A549 (cell line): ENCODE data around the gene GPRIN2. TPM values are rescaled to one million over a fixed set of nuclear protein-coding genes. Genes with fewer than 3 reads are reported as not detected.
A peak's percentile ranks its signal among the peaks of the same experiment; 100 is the strongest.
"Not testable (repeated sequence)": the region's sequence is repeated elsewhere in the genome, so short reads cannot be mapped to it uniquely, and the experiment has no call there.

Experiments used
- ATAC-seq, 2 experiments: fragments of 200-7000 bp in 1 of 2; fragments of >200 bp in 1 of 2; cut with Nextera tagmentation in 1 of 2; cut with Tn5 transposase in 1 of 2; 3 replicates each; pipeline versions ENCODE4 v1.8.0 to v1.9.1; 2018 to 2020; ENCODE audit warnings: mild to moderate bottlenecking in 1 of 2, moderate library complexity in 1 of 2
- CTCF ChIA-PET: fragments of 300-600 bp; sonication (Branson Sonifier 250); formaldehyde crosslinking; extraction: SDS; loops from one replicate; lab custom pipeline; 2021; ENCODE audit warnings: antibody characterized with exemption, inconsistent platforms; lab: Yijun Ruan, JAX
- POLR2A ChIA-PET: fragments of 350-600 bp; formaldehyde crosslinking; extraction: SDS; loops from one replicate; lab custom pipeline; 2021; ENCODE audit warnings: antibody characterized with exemption, inconsistent platforms; lab: Yijun Ruan, JAX
- DNase-seq, 2 experiments: peaks; one replicate each; pipeline versions ENCODE4 v3.0.0 to v3.0.0-alpha.2; 2011 to 2016; ENCODE audit warnings: low read depth in 1 of 2, low spot score in 1 of 2
- FAIRE-seq: peaks from 2 replicates; lab custom pipeline; 2011; peaks lifted over from hg19 to GRCh38; lab: Jason Lieb, UNC
- H3K27ac ChIP-seq, 2 experiments: fragments of >200 bp; sonication (Bioruptor Twin); formaldehyde crosslinking; 3 replicates each; pipeline ENCODE4 v1.5.1; 2016 to 2017
- H3K4me1 ChIP-seq: fragments of >200 bp; sonication (Bioruptor Twin); formaldehyde crosslinking; 3 replicates; pipeline ENCODE4 v1.6.1; 2016
- H3K4me2 ChIP-seq: fragments of >200 bp; sonication (Bioruptor Twin); formaldehyde crosslinking; 3 replicates; pipeline ENCODE4 v1.6.1; 2016
- H3K4me3 ChIP-seq: fragments of >200 bp; sonication (Bioruptor Twin); formaldehyde crosslinking; 3 replicates; pipeline ENCODE4 v1.5.1; 2016
- H3K9me3 ChIP-seq: fragments of >200 bp; sonication (Bioruptor Twin); formaldehyde crosslinking; 3 replicates; pipeline ENCODE4 v1.6.1; 2016
- WGBS: methylation state at CpG from one replicate; pipeline ENCODE4 v1.1.6; 2017; ENCODE audit errors: missing lambda C conversion rate; 5-methylcytosine and 5-hydroxymethylcytosine counted together
- polyA plus RNA-seq, 4 experiments: library from polyadenylated mRNA; depleted of rRNA in 3 of 4; stranded (reverse); fragments of >200 nt; fragmentation: RNase III in 1 of 4; extraction: RNeasy Plus Mini Kit Qiagen cat#74134 plus additional on column Dnase treatment in 1 of 4; gene quantifications; 2 replicates in 3 of 4; 3 replicates in 1 of 4; pipeline ENCODE4 v1.2.3, GENCODE V29; 2011 to 2017

GPRIN2 gene
- polyA plus RNA-seq, 2 of the 4 experiments (the other 2 are of a cell fraction): 8.8 to 29.9 TPM

- H3K27ac ChIP-seq, POLR2A ChIA-PET, ATAC-seq, DNase-seq, H3K4me2 ChIP-seq, CTCF ChIA-PET, H3K9me3 ChIP-seq, FAIRE-seq, H3K4me3 ChIP-seq: not testable (repeated sequence)
- WGBS: 93% methylated on average over 4 of the region's 7 CpGs
- peaks cover 28% of the 10 kb centered on the region for H3K4me1 ChIP-seq
Measured at GRCh38 chr10:46512725-46513124, 43.7 kb downstream of the GPRIN2 start.

GRCh38 chr10:46512002-46512401, 44.5 kb downstream of the GPRIN2 start:
- H3K4me3 ChIP-seq, POLR2A ChIA-PET, H3K9me3 ChIP-seq, CTCF ChIA-PET, H3K4me2 ChIP-seq, DNase-seq, H3K27ac ChIP-seq: not testable (repeated sequence)
- peaks cover 21% of the 10 kb centered on the region for H3K4me1 ChIP-seq
- no CpG with 5 or more reads among the region's 5 CpGs for WGBS
- peak; percentile 45 to 57; a peak in 5 of 6 replicates for ATAC-seq
- FAIRE-seq: peak; percentile 43

Other genes with a start within 250 kb of the GPRIN2 start
- 31.8 and 33.7 TPM in 2 replicates for gene ANXA8L1, start 180.9 kb downstream of the GPRIN2 start, polyA plus RNA-seq (2011; rRNA removed)
- gene ANXA8L1, start 180.9 kb downstream of the GPRIN2 start, polyA plus RNA-seq (2017; fragmentation: RNase III; extraction: RNeasy Plus Mini Kit Qiagen cat#74134 plus additional on column Dnase treatment): 88.9 to 95.8 TPM (median 92.3 TPM) in 3 replicates
- 92.3 and 155 TPM in 2 replicates for gene NPY4R, start 90.7 kb downstream of the GPRIN2 start, polyA plus RNA-seq (2011; rRNA removed)
- 71.6 to 79.6 TPM (median 76.1 TPM) in 3 replicates for gene NPY4R, start 90.7 kb downstream of the GPRIN2 start, polyA plus RNA-seq (2017; fragmentation: RNase III; extraction: RNeasy Plus Mini Kit Qiagen cat#74134 plus additional on column Dnase treatment)
- 3.3 and 3.5 TPM in 2 replicates for gene SYT15, start 22.5 kb upstream of the GPRIN2 start, polyA plus RNA-seq (2011; rRNA removed)
- gene SYT15, start 22.5 kb upstream of the GPRIN2 start, polyA plus RNA-seq (2017; fragmentation: RNase III; extraction: RNeasy Plus Mini Kit Qiagen cat#74134 plus additional on column Dnase treatment): 2.8 to 3.6 TPM (median 3.2 TPM) in 3 replicates